ENCODE results near the gene LOXL1.

Gene LOXL1

GRCh38 chr15:73888224-73889041 is 37.8 kb upstream of the LOXL1 start:
- Histone ChIP-seq H3K4me1 (ENCODE audit: control insufficient read depth, insufficient read depth, low read length) (no peaks in the 10 kb centered on the region), H3K27ac (ENCODE audit: insufficient read depth, low read depth, low read length, poor library complexity, severe bottlenecking) (no peak overlapping the region)
- 87 to 90% methylated on average over 10 of the region's 10 CpGs for WGBS, 2 experiments

GRCh38 chr15:73889053-73889761 is 37.1 kb upstream of the LOXL1 start:
- H3K36me3 ChIP-seq (ENCODE audit: control insufficient read depth, insufficient read depth, low read length) = peaks cover 3% of the 10 kb centered on the region
- 91 to 92% methylated on average over 6 of the region's 6 CpGs for WGBS, 2 experiments
- H3K4me1 ChIP-seq (ENCODE audit: control insufficient read depth, insufficient read depth, low read length) = peaks cover under 1% of the 10 kb centered on the region

More at GRCh38 chr15:73888224-73889041, 37.8 kb upstream of the LOXL1 start:
- H3K4me3 ChIP-seq (ENCODE audit: insufficient read depth, low read depth, low read length) = no peak overlapping the region
- H3K9me3 ChIP-seq (ENCODE audit: control insufficient read depth, low read length) = no peaks in the 10 kb centered on the region
- H3K36me3 ChIP-seq (ENCODE audit: control insufficient read depth, insufficient read depth, low read length) = peaks cover 3% of the 10 kb centered on the region
- no peaks in the 10 kb centered on the region for H3K27me3 ChIP-seq (ENCODE audit: control insufficient read depth, insufficient read depth, low read length, poor library complexity, severe bottlenecking)

GRCh38 chr15:73889762-73890124 is 36.5 kb upstream of the LOXL1 start:
- Histone ChIP-seq H3K4me3 (ENCODE audit: insufficient read depth, low read depth, low read length) (no peak overlapping the region), H3K27me3 (ENCODE audit: control insufficient read depth, insufficient read depth, low read length, poor library complexity, severe bottlenecking) (no peaks in the 10 kb centered on the region), H3K9me3 (ENCODE audit: control insufficient read depth, low read length) (no peaks in the 10 kb centered on the region), H3K36me3 (ENCODE audit: control insufficient read depth, insufficient read depth, low read length) (peaks cover 3% of the 10 kb centered on the region), H3K27ac (ENCODE audit: insufficient read depth, low read depth, low read length, poor library complexity, severe bottlenecking) (no peak overlapping the region), H3K4me1 (ENCODE audit: control insufficient read depth, insufficient read depth, low read length) (peaks cover 5% of the 10 kb centered on the region)
- WGBS, 2 experiments = 60 to 86% methylated on average over 1 of the region's 1 CpG

More at GRCh38 chr15:73889053-73889761, 37.1 kb upstream of the LOXL1 start:
- Histone ChIP-seq H3K9me3 (ENCODE audit: control insufficient read depth, low read length) (no peaks in the 10 kb centered on the region), H3K27me3 (ENCODE audit: control insufficient read depth, insufficient read depth, low read length, poor library complexity, severe bottlenecking) (no peaks in the 10 kb centered on the region), H3K4me3 (ENCODE audit: insufficient read depth, low read depth, low read length) (no peak overlapping the region), H3K27ac (ENCODE audit: insufficient read depth, low read depth, low read length, poor library complexity, severe bottlenecking) (no peak overlapping the region)

- H3K27ac ChIP-seq (ENCODE audit: insufficient read depth, low read depth, low read length, poor library complexity, severe bottlenecking) = no peak overlapping the region
- peaks cover 3% of the 10 kb centered on the region for H3K36me3 ChIP-seq (ENCODE audit: control insufficient read depth, insufficient read depth, low read length)
- WGBS, 2 experiments = 84 to 85% methylated on average over 11 of the region's 11 CpGs
- no peaks in the 10 kb centered on the region for H3K9me3 ChIP-seq (ENCODE audit: control insufficient read depth, low read length)
- no peaks in the 10 kb centered on the region for H3K27me3 ChIP-seq (ENCODE audit: control insufficient read depth, insufficient read depth, low read length, poor library complexity, severe bottlenecking)
- H3K4me1 ChIP-seq (ENCODE audit: control insufficient read depth, insufficient read depth, low read length) = peaks cover 5% of the 10 kb centered on the region
- no peak overlapping the region for H3K4me3 ChIP-seq (ENCODE audit: insufficient read depth, low read depth, low read length)
Observed at GRCh38 chr15:73891328-73892315, 34.6 kb upstream of the LOXL1 start.

GRCh38 chr15:73892446-73893226 is 33.6 kb upstream of the LOXL1 start:
- no peak overlapping the region for H3K4me3 ChIP-seq (ENCODE audit: insufficient read depth, low read depth, low read length)
- H3K36me3 ChIP-seq (ENCODE audit: control insufficient read depth, insufficient read depth, low read length) = peaks cover 3% of the 10 kb centered on the region
- WGBS, 2 experiments = 87 to 88% methylated on average over 13 of the region's 13 CpGs
- H3K27me3 ChIP-seq (ENCODE audit: control insufficient read depth, insufficient read depth, low read length, poor library complexity, severe bottlenecking) = no peaks in the 10 kb centered on the region
- peaks cover 5% of the 10 kb centered on the region for H3K4me1 ChIP-seq (ENCODE audit: control insufficient read depth, insufficient read depth, low read length)
- no peak overlapping the region for H3K27ac ChIP-seq (ENCODE audit: insufficient read depth, low read depth, low read length, poor library complexity, severe bottlenecking)
- H3K9me3 ChIP-seq (ENCODE audit: control insufficient read depth, low read length) = no peaks in the 10 kb centered on the region

- 91% methylated on average over 12 of the region's 12 CpGs for WGBS, 2 experiments
- peaks cover 3% of the 10 kb centered on the region for H3K36me3 ChIP-seq (ENCODE audit: control insufficient read depth, insufficient read depth, low read length)
- peaks cover 5% of the 10 kb centered on the region for H3K4me1 ChIP-seq (ENCODE audit: control insufficient read depth, insufficient read depth, low read length)
- no peak overlapping the region for H3K4me3 ChIP-seq (ENCODE audit: insufficient read depth, low read depth, low read length)
- H3K9me3 ChIP-seq (ENCODE audit: control insufficient read depth, low read length) = no peaks in the 10 kb centered on the region
- no peaks in the 10 kb centered on the region for H3K27me3 ChIP-seq (ENCODE audit: control insufficient read depth, insufficient read depth, low read length, poor library complexity, severe bottlenecking)
- H3K27ac ChIP-seq (ENCODE audit: insufficient read depth, low read depth, low read length, poor library complexity, severe bottlenecking) = no peak overlapping the region
Observed at GRCh38 chr15:73894133-73894814, 32.0 kb upstream of the LOXL1 start.

GRCh38 chr15:73897441-73898261 is 28.6 kb upstream of the LOXL1 start:
- Histone ChIP-seq H3K27me3 (ENCODE audit: control insufficient read depth, insufficient read depth, low read length, poor library complexity, severe bottlenecking) (no peaks in the 10 kb centered on the region), H3K27ac (ENCODE audit: insufficient read depth, low read depth, low read length, poor library complexity, severe bottlenecking) (no peak overlapping the region), H3K4me1 (ENCODE audit: control insufficient read depth, insufficient read depth, low read length) (peaks cover 5% of the 10 kb centered on the region), H3K9me3 (ENCODE audit: control insufficient read depth, low read length) (no peaks in the 10 kb centered on the region), H3K36me3 (ENCODE audit: control insufficient read depth, insufficient read depth, low read length) (no peaks in the 10 kb centered on the region), H3K4me3 (ENCODE audit: insufficient read depth, low read depth, low read length) (no peak overlapping the region)
- WGBS, 2 experiments = 75 to 76% methylated on average over 15 of the region's 15 CpGs

GRCh38 chr15:73899197-73900094 is 26.8 kb upstream of the LOXL1 start:
- H3K27ac ChIP-seq (ENCODE audit: insufficient read depth, low read depth, low read length, poor library complexity, severe bottlenecking) = no peak overlapping the region
- H3K27me3 ChIP-seq (ENCODE audit: control insufficient read depth, insufficient read depth, low read length, poor library complexity, severe bottlenecking) = no peaks in the 10 kb centered on the region
- WGBS, 2 experiments = 91% methylated on average over 14 to 15 of the region's 15 CpGs
- H3K4me1 ChIP-seq (ENCODE audit: control insufficient read depth, insufficient read depth, low read length) = peaks cover 3% of the 10 kb centered on the region
- H3K4me3 ChIP-seq (ENCODE audit: insufficient read depth, low read depth, low read length) = no peak overlapping the region
- H3K9me3 ChIP-seq (ENCODE audit: control insufficient read depth, low read length) = no peaks in the 10 kb centered on the region
- H3K36me3 ChIP-seq (ENCODE audit: control insufficient read depth, insufficient read depth, low read length) = no peaks in the 10 kb centered on the region
